Activated CD4-positive, alpha-beta T cell treated with anti-CD3 and anti-CD28 coated beads for 4 hours (primary cell): ENCODE data around the gene SIGLEC7.

Experiments used
- DNase-seq, 2 donors: peaks; one replicate each; pipeline ENCODE4 v3.0.0-alpha.2; 2020

Gene SIGLEC7

GRCh38 chr19:51169283-51169918 is 27.3 kb downstream of the SIGLEC7 start:
- DNase-seq = peak; percentile 54 to 63

- DNase-seq = no peak
These were observed 30.1 kb downstream of the SIGLEC7 start for GRCh38 chr19:51172223-51172622.

GRCh38 chr19:51173681-51174080 is 31.6 kb downstream of the SIGLEC7 start:
- DNase-seq = no peak

GRCh38 chr19:51179256-51179655 is 37.2 kb downstream of the SIGLEC7 start:
- DNase-seq = no peak

GRCh38 chr19:51181377-51181912 is 39.3 kb downstream of the SIGLEC7 start:
- DNase-seq = no peak

GRCh38 chr19:51181913-51182419 is 39.9 kb downstream of the SIGLEC7 start:
- DNase-seq = no peak

GRCh38 chr19:51183629-51184028 is 41.5 kb downstream of the SIGLEC7 start:
- no peak for DNase-seq

- no peak for DNase-seq
These were observed 43.2 kb downstream of the SIGLEC7 start for GRCh38 chr19:51185069-51185867.

GRCh38 chr19:51185868-51186215 is 43.7 kb downstream of the SIGLEC7 start:
- no peak for DNase-seq

- DNase-seq = no peak
These were observed 44.2 kb downstream of the SIGLEC7 start for GRCh38 chr19:51186323-51186722.

GRCh38 chr19:51187395-51188226 is 45.5 kb downstream of the SIGLEC7 start:
- no peak for DNase-seq

- no peak for DNase-seq
These were observed 46.1 kb downstream of the SIGLEC7 start for GRCh38 chr19:51188227-51188559.

- no peak for DNase-seq
These were observed 50.6 kb downstream of the SIGLEC7 start for GRCh38 chr19:51192689-51193088.

- DNase-seq = no peak
These were observed 52.6 kb downstream of the SIGLEC7 start for GRCh38 chr19:51194527-51195315.

- no peak for DNase-seq
These were observed 53.1 kb downstream of the SIGLEC7 start for GRCh38 chr19:51195316-51195586.

- no peak for DNase-seq
These were observed 53.5 kb downstream of the SIGLEC7 start for GRCh38 chr19:51195616-51196015.

- DNase-seq = no peak
These were observed 54.1 kb downstream of the SIGLEC7 start for GRCh38 chr19:51196181-51196580.

- DNase-seq = no peak
These were observed 56.5 kb downstream of the SIGLEC7 start for GRCh38 chr19:51198641-51199040.

GRCh38 chr19:51200071-51200666 is 58.1 kb downstream of the SIGLEC7 start:
- DNase-seq = no peak

GRCh38 chr19:51201712-51202111 is 59.6 kb downstream of the SIGLEC7 start:
- DNase-seq = no peak
